ENCODE results near the gene NR2F1-AS1.

DNA sequence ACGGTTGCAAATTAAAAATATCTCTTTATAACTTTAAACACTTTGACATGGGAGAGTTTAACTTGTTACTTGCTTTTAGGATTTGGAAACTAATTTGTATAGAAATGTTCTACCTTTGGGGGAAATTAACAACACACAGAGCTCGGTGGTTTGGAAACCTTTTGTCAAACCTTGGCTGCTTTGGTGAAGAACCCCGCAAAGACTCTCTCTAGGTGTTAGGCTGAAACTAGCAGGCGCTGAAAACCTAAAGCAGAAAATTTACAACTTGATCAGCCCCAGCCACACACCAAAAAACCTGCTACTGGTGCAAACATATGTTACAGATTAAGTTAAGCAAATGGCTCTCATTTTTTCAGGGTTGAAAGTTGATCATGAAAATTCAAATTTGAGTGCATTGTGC, 27.8 kb upstream of the NR2F1-AS1 start:
- TF ChIP-seq ZNF565 (CRISPR knock-in tag; conservative IDR thresholded peaks at IDR 0.05; ENCODE audit: low read depth) (no peak), ARNTL (CRISPR knock-in tag; IDR thresholded peaks at IDR 0.05; ENCODE audit: borderline replicate concordance, low read depth) (no peak), TOX (CRISPR knock-in tag; IDR thresholded peaks at IDR 0.05; ENCODE audit: borderline replicate concordance) (no peak), ZFP30 (CRISPR knock-in tag; IDR thresholded peaks at IDR 0.05) (no peak), OSR1 (CRISPR knock-in tag; IDR thresholded peaks at IDR 0.05) (no peak), RARB (CRISPR knock-in tag; IDR thresholded peaks at IDR 0.05) (no peak), GLIS3 (CRISPR knock-in tag; IDR thresholded peaks at IDR 0.05) (no peak), PPARA (CRISPR knock-in tag; IDR thresholded peaks at IDR 0.05; ENCODE audit: borderline replicate concordance) (no peak), ZFP3 (CRISPR knock-in tag; IDR thresholded peaks at IDR 0.05) (no peak), ZNF70 (CRISPR knock-in tag; IDR thresholded peaks at IDR 0.05) (no peak), TCF4 (CRISPR knock-in tag; IDR thresholded peaks at IDR 0.05; ENCODE audit: borderline replicate concordance) (no peak)
- TF ChIP-seq, protein P1, sequence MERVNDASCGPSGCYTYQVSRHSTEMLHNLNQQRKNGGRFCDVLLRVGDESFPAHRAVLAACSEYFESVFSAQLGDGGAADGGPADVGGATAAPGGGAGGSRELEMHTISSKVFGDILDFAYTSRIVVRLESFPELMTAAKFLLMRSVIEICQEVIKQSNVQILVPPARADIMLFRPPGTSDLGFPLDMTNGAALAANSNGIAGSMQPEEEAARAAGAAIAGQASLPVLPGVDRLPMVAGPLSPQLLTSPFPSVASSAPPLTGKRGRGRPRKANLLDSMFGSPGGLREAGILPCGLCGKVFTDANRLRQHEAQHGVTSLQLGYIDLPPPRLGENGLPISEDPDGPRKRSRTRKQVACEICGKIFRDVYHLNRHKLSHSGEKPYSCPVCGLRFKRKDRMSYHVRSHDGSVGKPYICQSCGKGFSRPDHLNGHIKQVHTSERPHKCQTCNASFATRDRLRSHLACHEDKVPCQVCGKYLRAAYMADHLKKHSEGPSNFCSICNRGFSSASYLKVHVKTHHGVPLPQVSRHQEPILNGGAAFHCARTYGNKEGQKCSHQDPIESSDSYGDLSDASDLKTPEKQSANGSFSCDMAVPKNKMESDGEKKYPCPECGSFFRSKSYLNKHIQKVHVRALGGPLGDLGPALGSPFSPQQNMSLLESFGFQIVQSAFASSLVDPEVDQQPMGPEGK (CRISPR knock-in tag; IDR thresholded peaks at IDR 0.05; ENCODE audit: borderline replicate concordance) = no peak
